Jurkat, Clone E6-1 (cell line): ENCODE measurements around the gene TDRD3. TPM values are rescaled to one million over a fixed set of nuclear protein-coding genes. Genes with fewer than 3 reads are reported as not detected.
"Not testable (repeated sequence)": the region's sequence is repeated elsewhere in the genome, so short reads cannot be mapped to it uniquely, and the experiment has no call there.

ENCODE experiments used
- DNase-seq: peaks from one replicate; pipeline ENCODE4 v3.0.0-alpha.2; 2011; ENCODE audit warnings: low read depth, low spot score
- H3K4me3 ChIP-seq: 2 replicates; pipeline ENCODE4 v1.5.1; 2011; ENCODE audit warnings: mild to moderate bottlenecking, low read length, control low read depth, moderate library complexity
- polyA plus RNA-seq: library from polyadenylated mRNA; unstranded; fragments of >200 nt; gene quantifications from one replicate; pipeline ENCODE4 v1.2.1, GENCODE V29; 2012; ENCODE audit warnings: missing spikeins; ENCODE audit not compliant: insufficient read length, insufficient read depth

The TDRD3 gene
- 16.2 TPM for polyA plus RNA-seq

DNA sequence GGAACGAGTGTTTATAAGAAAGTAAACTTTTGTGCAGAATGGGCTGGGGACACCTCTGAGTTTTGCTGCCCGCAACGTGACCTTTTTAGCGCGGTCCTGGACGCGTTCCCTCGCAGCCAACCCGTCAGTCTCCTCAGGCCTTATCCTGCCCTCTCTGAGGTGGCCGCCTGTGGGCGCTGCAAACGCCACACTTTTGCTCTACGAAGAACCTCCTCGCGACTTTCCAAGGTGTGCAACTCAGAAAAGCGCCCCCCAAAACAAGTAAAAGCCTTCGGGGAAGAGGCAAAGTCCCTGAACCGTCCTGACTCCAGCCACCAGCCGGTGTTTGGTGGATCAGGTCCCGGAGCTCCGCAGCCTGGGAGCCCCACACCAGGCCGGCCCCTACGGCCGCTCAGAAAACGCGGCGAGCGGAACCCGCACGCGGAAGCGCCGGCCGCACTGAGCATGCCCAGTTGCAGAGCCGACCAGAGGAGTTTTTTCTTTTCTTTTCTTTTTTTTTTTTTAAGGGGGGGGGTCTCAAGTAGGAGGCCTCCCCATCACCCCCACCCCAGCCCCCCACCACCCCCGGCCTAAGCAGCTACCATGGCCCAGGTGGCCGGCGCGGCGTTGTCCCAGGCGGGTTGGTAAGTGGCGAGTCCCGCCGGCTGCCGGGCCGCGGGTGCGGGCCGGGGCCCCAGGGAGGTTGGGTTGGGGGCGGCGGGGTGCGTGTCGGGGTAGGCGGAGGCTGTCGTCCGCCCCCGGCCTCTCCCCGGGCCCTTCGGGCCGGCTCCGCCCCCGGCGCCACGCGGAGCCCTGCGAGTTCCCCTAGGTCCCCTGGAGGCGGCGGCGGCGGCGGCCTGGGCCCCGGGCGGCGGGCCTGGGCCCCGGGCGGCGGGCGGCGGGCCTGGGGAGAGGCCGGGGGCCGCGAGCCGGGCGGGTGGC, at the start of gene TDRD3:
Gene TDRD3 (plus strand): TSS at position 438 of the 921 bp plus-strand sequence. CDS start 145 bp downstream, at position 583.
- H3K4me3 ChIP-seq: peak within 1 kb of the TSS; percentile 87
- DNase-seq: peak; percentile 83

DNA sequence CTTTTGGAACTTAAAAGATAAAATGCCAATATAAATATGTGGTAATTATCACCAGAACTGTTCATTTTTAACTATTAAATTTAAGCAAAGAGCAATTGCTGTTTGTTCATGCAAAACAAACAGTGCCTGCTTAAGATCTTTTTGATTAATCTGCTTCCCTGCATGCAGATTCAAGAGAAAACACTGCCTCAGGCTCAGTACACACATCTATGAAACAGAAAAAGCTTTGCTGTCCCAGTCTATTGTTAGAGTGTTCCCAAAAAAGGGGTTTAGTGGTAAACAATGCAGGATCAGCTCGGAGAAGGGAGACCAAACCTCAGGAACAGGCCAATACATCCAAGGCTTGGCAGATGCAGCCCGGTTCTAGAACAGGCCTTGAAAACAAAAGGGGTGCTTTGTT, 49.3 kb upstream of the TDRD3 start:
- no peak overlapping the region for H3K4me3 ChIP-seq
- DNase-seq: no peak

DNA sequence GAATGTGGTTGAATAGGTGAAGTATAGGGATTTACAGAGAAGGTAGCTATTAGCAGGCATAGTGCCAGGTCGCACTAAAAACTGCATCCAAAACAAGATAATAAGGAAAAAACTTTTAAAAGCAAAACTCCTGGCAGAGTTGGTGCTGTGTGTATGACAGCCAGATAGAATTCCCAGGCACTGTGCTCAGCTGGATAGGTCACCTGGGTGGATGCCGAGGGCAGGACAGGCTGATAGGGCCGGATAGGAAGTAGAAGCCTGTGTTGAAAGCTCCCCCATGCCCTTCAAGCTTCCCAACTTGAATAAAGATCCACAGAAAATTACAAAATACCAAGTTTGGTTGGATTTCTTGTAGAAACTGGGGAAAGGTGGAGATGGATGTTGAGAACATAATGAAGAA, 48.9 kb upstream of the TDRD3 start:
- no peak overlapping the region for H3K4me3 ChIP-seq
- no peak for DNase-seq

DNA sequence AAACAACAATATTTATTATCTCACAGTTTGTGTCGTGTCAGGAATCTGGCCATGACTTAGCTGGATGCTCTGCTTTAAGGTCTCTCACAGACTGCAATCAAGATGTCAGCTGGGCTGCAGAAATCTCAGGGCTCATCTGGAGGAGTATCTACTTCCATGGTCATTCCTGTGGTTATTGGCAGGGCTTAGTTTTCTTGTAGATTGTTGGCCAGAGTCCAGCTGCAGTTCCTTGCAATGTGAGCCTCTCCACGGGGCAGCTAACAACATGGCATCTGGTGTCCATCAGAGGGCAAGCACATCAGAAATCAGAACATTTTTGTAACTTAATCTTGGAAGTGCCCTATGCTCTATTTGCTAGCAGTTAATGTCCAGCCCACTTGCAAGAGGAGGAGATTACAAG, 45.7 kb upstream of the TDRD3 start:
- DNase-seq: no peak
- no peak overlapping the region for H3K4me3 ChIP-seq

DNA sequence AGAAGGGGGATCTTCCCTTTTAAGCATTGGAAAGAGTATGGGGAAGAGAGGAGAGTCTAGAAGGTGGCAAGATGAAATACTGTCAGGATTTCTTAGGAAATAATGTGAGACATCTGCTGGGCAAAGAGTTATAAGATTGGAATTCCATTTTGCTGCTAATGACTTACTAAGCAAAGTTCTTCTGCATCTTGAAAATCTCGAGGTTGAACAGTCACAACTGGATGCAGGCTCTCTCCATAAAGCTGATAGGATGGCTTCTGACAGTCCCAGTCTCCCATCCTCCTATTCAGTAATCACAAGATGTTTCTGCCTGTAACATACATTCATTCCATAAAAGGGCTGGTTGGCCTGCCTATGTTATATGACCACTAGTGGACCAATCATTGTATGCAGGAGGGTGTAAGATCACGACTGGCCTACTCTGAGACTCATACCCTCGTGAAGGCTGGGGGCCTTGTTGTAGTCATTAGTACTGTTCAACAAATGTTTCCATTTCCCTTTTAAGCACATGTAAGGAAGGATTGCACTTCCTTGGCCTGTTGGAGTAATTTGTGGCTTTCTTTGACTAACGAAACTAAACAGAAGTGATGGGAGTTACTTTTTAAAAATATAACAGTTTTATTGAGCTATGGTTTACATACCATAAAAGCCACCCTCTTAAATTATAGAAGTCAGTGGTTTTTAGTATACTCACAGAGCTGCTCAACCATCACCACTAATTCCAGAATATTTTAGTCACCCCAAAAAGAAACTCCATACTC, 45.0 kb upstream of the TDRD3 start:
- no peak for DNase-seq
- no peak overlapping the region for H3K4me3 ChIP-seq

DNA sequence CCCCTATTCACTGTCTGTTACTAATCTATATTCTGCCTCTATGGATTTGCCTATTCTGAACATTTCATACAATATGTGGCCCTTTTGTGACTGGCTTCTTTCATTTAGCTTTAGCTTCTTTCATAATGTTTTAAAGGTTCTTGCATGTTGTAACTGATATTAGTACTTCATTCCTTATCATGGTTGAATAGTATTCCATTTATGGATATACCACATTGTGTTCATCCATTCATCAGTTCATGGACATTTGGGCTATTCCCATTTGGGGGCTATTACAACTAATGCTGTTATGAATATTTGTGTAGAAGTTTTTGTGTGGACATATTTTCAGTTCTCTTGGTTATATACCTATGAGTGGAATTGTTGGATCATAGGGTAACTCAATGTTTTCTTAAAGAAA, 44.4 kb upstream of the TDRD3 start:
- no peak overlapping the region for H3K4me3 ChIP-seq
- no peak for DNase-seq

DNA sequence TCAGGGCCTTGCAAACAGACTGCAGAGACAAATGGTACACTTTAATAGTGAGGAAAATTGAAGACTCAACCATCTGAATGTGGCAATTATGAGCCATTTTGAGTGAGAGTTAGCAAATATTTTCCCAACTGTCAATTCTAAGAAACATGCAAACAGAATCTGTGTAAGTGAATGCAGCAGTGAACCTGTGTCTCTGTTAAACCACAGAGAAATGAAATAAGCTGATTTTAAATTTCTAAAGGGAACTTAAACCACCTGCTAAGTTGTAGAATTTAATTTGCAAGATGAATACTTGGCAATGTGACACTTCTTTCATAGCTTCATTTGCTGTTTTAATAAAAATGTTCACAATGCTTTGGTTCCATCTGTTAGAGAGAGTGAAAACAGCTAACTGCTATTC, 42.0 kb upstream of the TDRD3 start:
- no peak overlapping the region for H3K4me3 ChIP-seq
- no peak for DNase-seq

DNA sequence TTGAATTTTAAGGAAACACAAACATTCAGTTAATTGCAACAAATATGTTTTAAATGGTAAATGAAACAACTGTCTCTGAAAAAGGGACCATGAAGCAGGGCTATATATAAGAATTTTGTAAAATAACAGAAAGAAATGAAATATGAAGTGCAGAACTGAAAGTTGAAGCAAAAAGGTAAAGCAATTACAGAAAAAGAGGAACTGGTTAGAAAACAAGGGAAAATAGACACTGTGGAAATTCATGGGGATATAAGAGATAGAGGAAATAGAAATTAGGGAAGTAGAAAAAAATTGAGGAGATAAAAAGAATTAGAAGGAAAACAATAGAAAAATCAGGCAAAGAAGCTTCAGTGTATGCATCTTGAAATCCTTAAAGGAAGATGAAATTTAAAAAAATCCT, 40.0 kb upstream of the TDRD3 start:
- DNase-seq: no peak
- no peak overlapping the region for H3K4me3 ChIP-seq

DNA sequence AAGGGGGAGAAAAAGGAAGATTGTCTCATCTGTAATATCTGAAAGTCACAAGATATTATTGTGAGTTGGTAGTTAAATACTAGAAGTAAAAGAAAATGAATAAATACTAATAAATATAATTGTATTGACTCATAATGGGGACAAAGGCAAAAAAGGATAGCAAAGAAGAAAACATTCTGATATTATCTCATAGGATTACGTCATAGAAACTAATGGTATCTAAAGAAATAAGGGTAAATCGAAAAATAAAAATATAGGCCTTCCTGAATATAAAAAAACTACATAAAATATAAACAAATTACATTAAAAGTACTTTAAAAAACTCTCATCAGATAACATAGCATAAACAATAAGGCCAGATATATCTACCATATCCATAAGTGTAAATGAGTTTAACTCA, 38.6 kb upstream of the TDRD3 start:
- DNase-seq: no peak
- no peak overlapping the region for H3K4me3 ChIP-seq

DNA sequence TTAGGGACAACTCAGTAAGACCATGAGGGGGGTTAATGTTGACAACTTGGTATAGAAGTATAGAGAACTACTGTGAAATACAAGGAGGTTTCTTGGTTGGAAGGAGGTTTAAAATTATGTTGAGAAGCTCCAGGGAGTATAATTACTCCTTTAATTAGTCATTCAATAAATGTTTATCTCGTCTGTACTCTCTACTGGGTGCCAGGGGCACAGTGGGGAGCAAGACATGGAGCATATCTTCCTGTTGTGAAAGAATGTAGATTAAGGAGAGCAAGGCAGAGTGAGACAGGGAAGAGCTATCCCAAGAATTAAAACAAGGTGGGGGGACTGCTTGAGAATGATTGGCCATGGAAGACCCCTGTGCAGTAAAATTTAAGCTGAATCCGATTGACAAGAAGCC, 33.7 kb upstream of the TDRD3 start:
- no peak for DNase-seq

DNA sequence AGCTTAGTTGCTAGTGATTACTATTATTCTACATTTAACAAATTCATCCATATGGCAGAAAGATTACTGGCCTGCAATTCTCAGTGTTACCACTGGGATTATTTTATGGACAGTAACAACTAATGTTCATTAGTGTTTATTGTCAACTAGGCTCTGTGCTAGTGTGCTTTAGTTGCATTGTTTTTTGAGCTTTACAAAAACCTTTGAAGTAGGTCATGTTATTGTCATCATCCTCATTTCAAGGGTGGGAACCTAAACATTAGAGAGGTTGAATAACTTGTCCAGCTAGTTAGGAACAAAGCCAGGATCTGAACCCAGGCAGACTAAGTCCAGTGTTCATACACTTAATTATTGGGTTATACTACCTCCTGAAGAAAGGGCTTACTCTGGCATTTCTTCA, 27.8 kb upstream of the TDRD3 start:
- no peak for DNase-seq
- H3K4me3 ChIP-seq: no peak overlapping the region

More for the DNA sequence above, 33.7 kb upstream of the TDRD3 start:
- H3K4me3 ChIP-seq: no peak overlapping the region

DNA sequence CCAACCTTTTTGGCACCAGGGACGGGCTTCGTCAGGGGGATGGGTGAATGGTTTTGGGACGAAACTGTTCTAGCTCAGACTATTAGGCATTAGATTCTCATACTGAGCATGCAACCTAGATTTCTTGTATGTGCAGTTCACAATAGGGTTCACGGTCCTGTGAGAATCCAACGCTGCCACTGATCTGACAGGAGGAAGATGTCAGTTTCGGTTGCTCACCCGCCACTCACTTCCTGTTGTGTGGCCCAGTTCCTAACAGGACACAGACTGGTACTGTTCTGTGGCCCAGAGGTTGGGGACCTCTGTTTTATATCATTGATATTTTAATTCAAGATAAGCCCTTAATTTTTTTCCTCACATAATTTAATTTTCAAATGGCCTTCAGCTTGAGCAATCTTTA, 26.7 kb upstream of the TDRD3 start:
- DNase-seq: no peak
- H3K4me3 ChIP-seq: no peak overlapping the region

DNA sequence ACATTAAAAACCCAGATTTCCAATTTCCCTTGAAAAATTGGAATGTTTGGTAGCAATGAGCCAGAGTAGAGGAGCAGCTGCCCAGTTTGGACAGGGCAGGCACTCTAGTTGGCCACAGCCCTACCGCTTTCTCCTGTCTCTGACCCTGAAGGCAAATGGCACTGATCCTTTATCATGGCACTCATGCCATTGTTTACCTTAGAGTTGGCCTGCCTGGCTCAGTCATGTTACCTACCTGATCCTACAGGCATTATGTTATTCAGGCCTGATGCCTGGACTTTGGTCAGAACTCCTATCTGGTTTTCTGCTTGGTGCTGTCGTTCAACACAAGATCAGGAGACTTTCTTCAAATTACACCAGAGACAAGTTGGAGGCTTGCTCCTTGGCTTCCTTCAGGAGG, 24.9 kb upstream of the TDRD3 start:
- no peak overlapping the region for H3K4me3 ChIP-seq
- no peak for DNase-seq

DNA sequence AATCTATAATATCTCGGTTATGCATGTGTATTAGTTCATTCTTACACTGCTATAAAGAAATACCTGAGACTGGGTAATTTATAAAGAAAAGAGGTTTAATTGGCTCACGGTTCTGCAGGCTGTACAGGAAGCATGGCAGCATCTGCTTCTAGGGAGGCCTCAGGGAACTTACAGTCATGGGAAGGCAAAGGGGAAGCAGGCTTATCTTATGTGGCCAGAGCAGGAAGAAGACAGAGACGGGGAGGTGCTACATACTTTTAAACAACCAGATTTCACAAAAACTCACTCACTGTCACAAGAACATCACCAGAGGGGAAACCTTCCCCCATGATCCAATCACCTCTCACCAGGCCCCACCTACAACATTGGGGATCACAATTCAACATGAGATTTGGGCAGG, 17.7 kb upstream of the TDRD3 start:
- H3K4me3 ChIP-seq: not testable (repeated sequence)

DNA sequence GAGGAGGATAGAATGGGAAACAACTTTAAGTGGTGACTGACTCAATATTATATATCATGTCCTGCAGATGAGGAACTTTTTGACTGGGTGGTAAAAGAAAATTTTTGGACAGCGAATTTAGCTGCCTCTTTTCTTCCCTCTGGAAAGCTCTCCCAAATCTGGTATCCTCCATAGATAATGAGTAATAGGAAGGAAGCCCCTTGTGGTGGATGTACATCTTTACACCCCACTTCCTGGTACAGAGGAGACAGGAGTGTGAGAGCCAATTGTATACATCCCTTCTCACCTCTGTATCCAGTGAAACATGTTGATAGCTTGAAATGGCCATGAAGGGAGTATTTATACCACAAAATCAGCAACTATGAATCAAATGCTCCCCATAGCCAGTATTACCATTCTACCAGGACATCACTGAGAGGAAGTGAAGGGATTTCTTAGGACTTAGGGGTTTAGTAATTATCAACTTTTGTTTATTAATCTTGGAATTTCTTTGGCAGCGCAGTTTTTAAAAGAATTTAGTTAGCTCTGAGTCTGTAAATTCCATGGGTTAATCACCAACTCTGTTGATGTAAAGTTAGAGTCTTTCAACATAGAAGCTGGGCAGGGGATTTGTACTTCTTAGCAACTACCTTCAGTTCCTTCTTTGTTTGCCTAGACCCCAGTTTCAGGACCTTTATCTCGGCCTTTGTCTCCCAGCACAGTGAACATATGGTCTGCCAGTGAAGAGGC, 17.0 kb upstream of the TDRD3 start:
- H3K4me3 ChIP-seq: no peak overlapping the region
- no peak for DNase-seq

More for the DNA sequence above, 17.7 kb upstream of the TDRD3 start:
- not testable (repeated sequence) for DNase-seq

DNA sequence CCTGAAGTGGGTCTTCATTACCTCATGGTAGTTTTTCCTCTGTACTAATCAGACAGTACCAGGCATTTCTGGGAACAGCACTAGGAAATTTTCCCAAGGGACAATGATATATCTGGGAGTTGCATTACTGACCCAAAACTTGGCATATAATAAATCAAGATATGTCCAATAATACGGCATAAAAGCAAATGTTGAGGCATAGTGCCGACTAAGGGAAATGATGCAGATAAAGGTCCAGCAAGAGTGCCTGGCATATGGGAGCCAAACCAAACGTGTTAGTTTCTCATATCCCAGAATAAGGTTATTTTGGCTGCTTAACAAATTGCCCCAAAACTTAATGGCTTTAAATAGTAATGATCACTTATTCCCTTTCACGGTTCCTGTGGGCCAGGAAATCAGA, 12.1 kb upstream of the TDRD3 start:
- no peak for DNase-seq

DNA sequence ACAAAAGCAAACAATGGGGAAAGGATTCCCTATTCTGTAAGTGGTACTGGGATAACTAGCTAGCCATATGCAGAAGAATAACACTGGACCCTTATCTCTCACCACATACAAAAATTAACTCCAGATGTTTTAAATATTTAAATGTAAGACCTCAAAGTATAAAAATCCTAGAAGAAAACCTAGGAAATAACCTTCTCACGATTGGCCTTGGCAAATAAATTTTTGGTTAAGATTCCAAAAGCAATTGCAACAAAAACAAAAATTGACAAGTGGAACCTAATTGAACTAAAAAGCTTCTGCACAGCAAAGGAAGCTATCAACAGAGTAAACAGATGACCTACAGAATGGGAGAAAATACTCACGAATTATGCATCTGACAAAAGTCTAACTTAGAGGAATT, 10.8 kb upstream of the TDRD3 start:
- H3K4me3 ChIP-seq: no peak overlapping the region
- no peak for DNase-seq

More for the DNA sequence above, 12.1 kb upstream of the TDRD3 start:
- H3K4me3 ChIP-seq: no peak overlapping the region

DNA sequence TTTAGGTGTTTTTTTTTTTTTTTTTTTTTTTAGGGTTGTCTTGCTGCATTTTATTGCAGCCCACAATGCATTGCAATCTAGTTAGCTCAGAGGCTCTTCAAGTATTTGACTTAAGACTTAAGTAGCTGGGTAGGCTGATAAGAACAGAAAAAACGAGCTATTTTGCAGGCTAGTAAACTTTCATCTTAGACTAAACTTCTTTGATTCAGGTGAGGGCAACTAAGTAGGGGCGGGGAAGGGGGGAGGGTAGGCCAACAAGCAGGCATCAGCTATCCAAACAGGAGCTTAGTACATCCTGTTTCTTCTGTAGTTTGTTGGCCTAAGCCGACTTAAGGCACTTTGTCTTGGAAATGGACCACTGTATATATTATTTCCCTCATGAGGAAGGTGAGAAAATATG, 4.9 kb upstream of the TDRD3 start:
- no peak overlapping the region for H3K4me3 ChIP-seq
- no peak for DNase-seq

DNA sequence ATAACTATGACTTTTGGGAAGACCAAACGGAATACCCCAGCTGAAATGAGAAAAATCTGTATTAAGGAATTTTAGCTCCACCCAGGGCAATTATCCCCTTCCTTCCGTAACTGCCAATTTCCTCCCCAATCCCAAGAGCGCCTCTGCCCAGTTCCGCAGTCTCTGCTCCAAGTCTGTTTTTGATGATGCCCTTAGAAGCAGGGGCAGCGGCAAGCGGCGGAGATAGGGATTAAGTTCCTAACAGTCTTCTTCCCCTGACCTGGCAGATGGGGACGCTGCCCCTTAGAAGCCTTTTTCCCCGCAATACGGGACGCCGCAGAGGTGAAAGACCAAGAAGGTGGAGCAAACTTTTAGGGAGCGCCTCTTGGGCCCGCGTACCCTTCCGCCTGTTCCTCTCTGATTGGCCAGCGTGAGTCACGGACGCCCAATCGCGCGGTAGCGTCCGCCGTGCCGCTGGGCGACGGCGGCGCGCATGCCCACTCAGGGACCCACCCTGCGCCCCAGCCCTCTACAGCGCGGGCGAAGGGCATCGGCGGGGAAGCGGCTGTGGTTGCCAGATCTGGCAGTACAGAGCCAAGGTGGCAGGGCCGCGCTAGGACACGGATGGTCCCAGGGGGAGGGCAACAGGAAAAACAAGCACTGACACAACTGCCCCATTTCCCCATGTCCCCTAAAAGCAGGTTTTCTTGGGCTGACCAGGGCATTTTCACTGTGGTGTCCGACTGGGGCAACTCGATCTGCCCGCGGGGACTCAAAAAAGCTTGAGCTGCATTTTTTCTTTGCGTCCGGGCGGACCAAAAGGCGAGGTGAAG, 843 bp upstream of the TDRD3 start:
- H3K4me3 ChIP-seq: peak overlapping the region; percentile 87
- DNase-seq: peak; percentile 92
